Measurements from ENCODE around the gene DNAJB6.

GRCh38 chr7:157464111-157464970 is 127.5 kb downstream of the DNAJB6 start:
- TF ChIP-seq CTCF (IDR thresholded peaks at IDR 0.05; ENCODE audit: extremely low read depth in 1 of 2, insufficient read depth in 1 of 2, low read depth in 1 of 2, low read length in 2 of 2): no peak
- TF ChIP-seq POLR2A (IDR thresholded peaks at IDR 0.05; ENCODE audit: low read depth, low read length): no peak
- no peak for TF ChIP-seq POLR2AphosphoS5 (IDR thresholded peaks at IDR 0.05; ENCODE audit: insufficient read depth, low read depth, low read length)
